GM19463 (cell line): ENCODE data around the gene NR4A3.
"Not testable (repeated sequence)": the region's sequence is repeated elsewhere in the genome, so short reads cannot be mapped to it uniquely, and the experiment has no call there.

Source experiments
- ATAC-seq: cut with Tn5 transposase; IDR thresholded peaks from one replicate; pipeline ENCODE4 v1.9.1; 2021; ENCODE audit warnings: mild to moderate bottlenecking, moderate library complexity; ENCODE audit not compliant: unreplicated experiment

Gene NR4A3

DNA sequence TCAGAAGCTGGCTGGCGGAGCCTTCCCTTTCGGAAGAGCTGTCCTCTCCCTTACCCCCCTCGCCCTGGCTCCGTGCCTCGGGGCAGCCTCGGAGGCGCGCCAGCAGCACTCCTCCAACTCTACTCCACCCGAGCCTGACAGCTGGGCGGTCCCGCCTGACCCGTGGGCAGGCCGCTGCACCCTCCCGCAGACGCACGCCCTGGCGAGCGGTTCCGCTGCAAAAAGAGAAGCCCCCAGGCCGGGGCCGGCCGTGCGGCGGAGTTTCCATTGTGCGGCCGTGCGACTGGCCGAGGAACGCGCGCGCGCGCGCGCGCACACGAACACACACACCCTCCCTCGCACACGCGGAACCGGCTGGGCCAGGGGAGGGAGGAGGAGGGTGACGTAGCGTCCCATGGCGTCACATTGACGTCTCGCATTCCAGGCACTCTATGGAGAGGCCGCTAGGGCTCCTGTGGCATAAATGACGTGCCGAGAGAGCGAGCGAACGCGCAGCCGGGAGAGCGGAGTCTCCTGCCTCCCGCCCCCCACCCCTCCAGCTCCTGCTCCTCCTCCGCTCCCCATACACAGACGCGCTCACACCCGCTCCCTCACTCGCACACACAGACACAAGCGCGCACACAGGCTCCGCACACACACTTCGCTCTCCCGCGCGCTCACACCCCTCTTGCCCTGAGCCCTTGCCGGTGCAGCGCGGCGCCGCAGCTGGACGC, at the start of gene NR4A3:
NR4A3 (plus strand) TSS at position 490 of the 713 bp plus-strand sequence. CDS start 6,158 bp downstream, outside the sequence.
- peak; percentile 28 for ATAC-seq

DNA sequence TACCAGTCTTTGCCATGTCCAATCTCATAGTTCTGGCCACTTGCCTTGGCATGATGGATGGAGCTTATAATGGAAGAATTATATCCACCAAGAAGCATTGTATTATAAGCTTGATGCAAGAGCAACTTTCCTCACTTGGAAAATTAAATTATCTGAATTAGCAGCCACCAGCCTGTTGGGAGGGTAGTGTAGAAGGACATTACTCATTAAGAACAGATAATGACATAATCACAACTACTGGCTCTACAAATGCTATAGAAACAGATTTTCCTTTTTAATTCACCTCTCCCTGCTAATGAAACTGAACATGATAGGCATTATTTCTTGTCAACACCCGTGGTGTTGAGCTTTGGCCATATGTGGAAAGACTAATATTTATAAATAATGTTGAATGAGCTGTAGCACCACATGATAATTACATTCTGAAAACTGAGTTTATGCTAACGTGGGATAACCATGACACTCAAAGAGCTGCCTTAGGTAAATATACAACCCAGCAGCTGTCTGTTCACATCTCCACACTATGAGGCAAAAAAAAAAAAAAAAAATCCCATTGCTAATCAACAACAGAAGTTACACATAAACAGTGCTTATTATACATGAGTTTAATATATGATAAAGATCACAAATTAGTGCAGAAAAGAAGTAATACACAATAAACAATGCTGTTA, 48.1 kb upstream of the NR4A3 start:
- no peak for ATAC-seq

- ATAC-seq, result no peak
These were observed 43.4 kb upstream of the NR4A3 start for GRCh38 chr9:99778308-99778707.

DNA sequence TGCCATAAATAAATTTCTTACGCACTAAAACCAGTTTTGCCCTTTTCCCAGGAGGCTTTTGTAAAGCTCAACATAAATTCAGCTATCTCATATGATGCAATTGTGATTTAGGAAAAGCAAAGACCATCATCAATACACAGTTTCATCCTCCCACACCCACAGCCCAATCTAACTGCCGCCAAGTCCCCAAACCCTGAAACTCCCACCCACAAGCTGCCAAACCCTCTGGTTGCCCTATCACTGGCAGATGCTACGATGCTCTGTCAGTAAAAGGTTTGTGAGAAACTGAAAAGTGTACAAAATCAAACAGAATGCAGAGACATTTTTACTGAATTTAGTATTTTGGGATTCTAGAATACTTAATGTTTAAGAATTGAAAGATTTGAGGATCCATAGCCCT, 42.8 kb upstream of the NR4A3 start:
- no peak for ATAC-seq

DNA sequence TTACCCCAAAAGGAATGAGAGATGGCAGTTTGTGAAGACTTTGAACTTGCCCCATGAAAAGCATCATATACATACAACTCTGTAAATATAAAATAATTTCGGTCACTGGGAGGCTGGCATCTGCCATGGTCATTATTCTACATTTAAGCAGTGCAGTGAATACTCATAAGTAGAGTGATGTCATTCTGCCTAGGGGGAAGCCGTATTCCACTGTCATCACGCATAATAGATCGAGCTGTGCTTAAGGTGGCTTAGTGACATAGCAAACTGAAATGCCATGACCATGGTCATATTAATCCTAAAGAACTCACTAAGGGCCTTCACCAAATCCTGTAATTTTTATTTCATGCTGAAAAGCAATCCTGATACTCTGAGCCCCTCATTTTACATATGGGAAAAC, 42.4 kb upstream of the NR4A3 start:
- ATAC-seq, result no peak

GRCh38 chr9:99782349-99782748, 39.3 kb upstream of the NR4A3 start:
- ATAC-seq, result not testable (repeated sequence)

GRCh38 chr9:99782962-99783718, 38.5 kb upstream of the NR4A3 start:
- ATAC-seq, result no peak

DNA sequence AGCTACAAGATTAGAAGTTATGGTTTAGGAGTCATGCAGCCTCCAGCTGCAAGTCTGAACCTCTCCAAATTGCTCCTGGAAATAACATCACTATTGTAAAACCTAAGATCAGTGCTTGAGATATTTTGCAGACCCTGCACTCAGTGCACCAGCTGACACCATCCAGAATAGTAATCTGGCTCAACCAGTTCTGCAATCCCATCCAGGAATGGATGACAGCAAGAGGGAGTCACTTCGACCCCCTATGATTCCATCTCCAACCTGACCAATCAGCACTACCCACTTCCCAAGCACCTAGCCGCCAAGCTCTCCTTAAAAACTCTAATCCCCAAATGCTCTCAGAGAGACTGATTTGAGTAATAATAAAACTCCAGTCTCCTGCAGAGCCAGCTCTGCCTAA, 37.9 kb upstream of the NR4A3 start:
- ATAC-seq, result no peak

DNA sequence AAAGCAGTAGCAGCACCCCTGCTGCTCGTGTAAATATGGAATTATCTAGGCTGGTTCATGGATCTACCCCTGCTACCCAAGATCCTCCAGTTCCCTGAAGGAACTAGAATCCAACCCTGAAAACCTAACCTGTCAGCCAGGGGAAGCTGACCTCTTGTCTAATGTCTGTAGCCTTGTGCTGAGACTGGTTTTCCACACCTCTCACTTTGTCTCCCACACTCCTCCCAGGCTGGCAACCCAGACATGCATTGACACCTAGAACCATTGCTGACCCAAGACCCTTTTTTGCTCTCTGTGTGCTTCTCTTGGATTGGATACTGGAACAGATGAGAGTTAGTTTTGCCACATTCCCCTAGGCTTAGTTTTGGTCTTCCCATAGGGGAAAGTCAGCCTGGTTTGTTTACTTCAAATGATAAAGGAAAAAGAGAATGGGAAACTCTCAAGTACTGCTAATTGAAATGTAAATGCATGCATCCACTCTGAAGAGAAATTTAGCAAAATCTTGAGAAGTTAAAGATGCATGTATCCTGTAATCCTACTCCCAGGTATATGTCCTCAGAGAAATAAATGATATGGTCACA, 36.6 kb upstream of the NR4A3 start:
- no peak for ATAC-seq

DNA sequence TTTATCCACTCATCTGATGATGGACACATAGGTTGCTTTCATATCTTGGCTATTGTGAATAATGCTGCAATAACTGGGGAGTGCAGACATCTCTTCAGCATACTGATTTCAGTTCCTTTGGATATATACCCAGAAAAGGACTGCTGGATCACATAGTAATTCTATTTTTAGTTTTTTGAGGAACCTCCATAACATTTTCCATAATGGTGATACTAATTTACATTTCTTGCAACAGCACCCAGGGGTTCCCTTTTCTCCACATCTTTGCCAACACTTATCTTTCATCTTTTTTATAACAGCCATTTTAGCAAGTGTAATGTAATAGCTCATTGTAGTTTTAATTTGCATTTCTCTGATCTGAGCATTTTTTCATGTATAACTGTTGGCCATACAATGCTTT, 34.1 kb upstream of the NR4A3 start:
- ATAC-seq, result no peak

- ATAC-seq, result no peak
These were observed 28.2 kb upstream of the NR4A3 start for GRCh38 chr9:99793528-99793927.

DNA sequence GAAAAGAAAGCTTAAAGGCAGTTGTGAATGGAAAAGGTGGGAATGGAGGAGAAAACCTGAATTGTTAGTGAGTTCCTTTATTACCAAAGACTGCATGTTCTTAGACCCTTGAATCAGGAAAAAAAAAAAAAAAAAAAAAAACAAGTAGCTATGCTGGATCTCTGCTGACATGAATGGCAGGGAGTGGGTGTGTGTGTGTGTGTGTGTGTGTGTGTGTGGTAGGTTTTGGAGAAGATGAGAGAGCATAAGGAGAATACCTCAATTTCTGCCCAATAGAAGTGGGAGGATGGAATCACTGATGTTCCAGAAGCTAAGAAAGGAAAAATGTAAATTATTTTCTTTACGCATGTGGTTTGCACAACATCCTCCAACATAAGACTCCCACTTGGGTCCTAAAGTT, 25.5 kb upstream of the NR4A3 start:
- ATAC-seq, result no peak

DNA sequence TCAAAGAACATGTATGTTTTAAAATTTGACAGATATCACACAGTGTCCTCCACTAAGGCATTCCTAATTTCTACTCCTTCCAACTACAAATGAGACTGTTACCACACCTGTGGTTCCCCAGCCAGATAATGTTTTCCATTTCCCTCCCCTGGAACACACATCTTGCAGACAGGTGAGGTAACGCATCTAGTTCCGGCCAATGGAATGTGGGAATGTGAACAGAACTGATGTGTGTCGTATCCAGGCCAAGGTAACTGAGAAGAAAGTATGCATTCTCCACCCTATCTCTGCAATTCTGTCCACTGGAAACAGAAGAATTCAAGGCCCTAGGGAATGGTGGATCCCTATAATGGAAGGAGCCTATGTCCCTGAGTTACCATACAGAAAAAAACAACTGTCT, 19.9 kb upstream of the NR4A3 start:
- ATAC-seq, result no peak

DNA sequence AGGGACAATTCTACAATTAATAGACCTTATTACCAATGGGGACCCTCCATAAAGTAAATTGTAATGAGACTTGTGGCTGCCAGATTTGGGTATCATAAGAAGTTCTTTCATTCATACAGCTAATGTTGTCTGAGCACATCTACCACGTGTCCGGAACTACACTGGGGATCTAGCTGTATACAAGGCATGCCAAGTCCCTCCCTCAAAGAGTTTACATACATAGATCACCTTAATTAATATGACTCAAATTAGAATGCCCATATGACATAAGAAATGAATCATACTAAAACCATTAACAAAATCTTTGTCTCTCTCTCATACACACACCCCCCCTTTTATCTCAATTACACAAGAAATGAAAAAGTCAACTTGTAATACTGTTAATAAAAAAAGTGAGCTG, 18.0 kb upstream of the NR4A3 start:
- ATAC-seq, result no peak

DNA sequence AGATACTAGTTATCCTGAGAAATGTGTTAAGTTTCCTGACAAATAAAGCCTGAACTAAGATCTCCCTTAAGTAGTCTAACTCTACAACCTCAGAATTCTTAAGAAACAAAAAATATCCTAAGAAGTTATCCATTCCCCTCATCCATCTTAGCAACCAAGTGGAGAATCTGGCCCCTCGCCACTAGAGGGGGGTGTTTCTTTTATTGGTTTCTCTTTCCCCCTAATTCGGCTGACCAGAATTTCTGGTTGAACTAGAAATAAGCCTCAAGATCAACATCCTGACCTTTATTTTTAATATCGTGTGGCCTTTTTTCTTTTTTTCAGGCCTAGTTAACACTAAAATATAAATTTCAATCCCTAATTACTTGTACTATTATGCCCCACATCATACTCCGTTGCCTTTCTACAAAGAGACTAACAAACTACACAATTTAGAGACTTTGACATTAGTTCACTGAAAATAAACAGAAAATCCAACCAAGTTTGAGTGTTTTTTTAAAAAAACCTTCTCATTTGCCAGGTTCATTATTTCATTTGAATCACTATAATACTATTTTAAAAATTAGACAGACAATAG, 14.3 kb upstream of the NR4A3 start:
- no peak for ATAC-seq

DNA sequence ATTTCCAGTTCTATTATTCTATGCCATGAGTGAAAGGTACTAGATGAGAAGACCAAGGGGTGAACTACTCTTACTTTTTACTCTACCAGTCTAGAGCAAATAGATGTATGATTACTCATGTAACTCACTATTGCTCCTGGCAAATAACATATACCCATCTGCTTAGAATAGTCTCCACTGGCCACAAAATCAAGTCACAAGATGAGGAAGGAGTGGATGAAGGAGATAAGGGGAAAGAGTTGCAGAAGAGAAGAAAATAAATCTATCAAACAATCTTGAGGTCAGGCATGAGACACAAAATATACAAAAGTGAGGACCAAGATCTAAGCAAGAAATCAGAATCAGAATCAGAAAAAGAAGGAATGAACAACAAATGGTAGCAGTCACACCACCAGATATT, 13.7 kb upstream of the NR4A3 start:
- no peak for ATAC-seq

DNA sequence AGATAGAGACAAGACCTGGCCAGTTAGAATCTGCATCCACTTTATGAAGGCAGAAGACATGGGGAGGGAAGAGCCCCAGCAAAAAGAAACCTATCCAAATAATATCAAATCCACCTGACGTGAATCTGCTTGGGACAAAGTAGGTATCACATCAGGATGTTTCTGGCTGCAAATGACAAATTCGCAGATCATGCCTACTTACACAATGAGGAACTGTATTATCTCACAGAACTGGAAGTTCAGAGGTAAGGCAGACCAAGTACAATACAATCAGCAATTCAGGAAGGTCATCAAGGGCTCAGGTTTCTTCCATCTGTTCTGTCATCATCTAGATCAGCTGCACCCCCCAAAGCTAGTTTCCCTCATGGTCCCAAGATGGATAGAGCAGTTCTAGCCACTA, 13.2 kb upstream of the NR4A3 start:
- ATAC-seq, result no peak

DNA sequence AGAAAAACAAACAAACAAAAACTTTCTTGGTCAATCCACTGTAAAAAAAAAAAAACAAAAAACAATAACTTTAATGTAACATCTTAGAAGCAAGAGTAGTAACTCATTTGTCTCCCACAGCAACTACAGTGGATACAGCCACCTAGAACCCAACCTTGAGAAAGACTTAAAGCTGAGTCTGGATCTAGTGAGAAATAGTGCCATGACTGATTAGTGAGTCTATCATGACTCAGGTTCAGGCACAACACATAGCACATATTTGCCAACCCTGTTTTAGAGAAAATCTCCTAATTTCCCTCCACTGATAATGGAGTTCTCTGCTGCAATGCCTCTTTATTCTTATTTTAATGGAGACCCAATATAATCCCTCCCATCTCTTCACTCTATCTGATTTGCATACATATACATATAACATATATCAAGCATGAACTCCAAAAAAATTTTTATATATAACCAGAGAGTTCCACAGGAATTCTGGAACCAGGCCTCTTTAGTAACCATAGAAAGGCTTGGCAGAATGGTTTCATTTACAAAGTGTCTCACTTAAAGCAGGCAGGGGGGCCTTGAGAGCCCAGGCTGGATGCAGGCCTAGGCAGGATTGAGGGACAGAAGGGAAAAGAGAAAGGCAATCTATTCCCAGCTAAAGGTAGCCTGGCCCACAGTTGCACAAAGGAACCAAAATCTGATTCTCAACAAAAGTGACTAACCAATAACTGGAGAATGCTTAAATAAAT, 11.9 kb upstream of the NR4A3 start:
- no peak for ATAC-seq

DNA sequence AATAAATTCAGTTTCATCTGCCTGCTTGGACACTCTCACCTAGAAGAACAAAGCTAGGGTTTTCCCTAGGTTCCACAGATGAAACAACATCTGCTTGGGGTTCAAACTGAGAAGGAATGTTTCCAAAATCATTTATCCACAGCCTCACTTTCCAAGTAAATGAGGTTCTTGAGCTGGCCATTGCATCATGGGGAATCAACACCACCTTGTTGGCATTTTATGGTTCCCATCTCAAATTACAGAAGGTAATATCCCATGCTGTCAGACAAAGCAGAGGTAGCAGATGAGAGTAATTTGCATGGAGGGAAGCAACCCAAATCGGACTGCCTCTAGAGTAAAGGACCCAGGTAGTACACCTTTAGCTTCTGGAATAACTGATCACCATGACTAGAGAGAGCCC, 10.5 kb upstream of the NR4A3 start:
- ATAC-seq, result peak; percentile 10

GRCh38 chr9:99811598-99812383, 9.9 kb upstream of the NR4A3 start:
- peak; percentile 76 for ATAC-seq
